HG03039 (cell line): ENCODE data around the gene VGF.
"Not testable (repeated sequence)": the region's sequence is repeated elsewhere in the genome, so short reads cannot be mapped to it uniquely, and the experiment has no call there.

ENCODE experiments used
- ATAC-seq: cut with Tn5 transposase; IDR thresholded peaks from one replicate; pipeline ENCODE4 v1.9.1; 2021; ENCODE audit warnings: mild to moderate bottlenecking, moderate library complexity; ENCODE audit not compliant: unreplicated experiment

Gene VGF

DNA sequence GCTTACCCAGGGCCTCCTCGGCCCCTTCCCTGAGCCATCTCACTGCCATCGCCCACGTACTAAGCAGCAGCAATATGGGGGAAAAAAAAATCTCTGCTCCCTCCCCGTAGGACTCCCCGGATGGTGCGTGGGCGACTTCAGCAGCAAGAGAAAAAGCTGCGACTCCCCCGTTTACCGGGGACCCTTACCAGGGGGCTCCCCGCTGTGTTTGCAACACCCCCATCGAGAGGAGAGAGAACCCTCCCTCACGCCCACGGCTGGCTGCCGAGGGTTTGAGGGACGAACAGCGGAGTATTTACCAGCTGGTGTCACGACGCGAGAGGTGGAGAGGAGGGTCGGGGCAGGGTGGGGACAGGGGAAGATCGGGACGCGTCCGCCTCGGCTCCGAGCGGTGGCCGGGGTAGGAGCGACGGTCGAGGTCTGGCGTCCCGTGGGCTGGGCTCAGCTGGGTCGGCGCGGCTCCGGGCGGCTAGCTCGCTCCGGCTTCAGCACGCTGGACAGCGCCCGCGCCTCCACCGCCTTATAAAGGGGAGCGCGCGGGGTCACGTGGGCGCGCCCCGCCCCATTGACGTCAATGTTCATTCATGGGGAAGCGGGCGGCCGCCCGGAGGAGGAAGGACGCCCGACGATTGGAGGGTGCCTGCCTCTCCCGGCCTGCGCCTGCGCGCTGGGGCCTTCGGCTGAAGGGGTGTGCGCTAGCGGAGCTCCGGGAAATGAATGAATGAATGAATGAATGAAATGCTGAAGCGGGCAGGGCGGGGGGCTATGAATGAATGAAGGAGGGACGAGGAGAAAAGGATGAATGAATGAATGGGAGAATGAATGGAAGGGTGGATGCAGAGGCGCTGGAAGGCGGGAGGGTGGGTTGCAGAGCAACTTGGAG, at the start of gene VGF:
VGF (minus strand) TSS at position 495 of the 883 bp plus-strand sequence. CDS start 726 bp downstream, outside the sequence.
- peak; percentile 59 for ATAC-seq

DNA sequence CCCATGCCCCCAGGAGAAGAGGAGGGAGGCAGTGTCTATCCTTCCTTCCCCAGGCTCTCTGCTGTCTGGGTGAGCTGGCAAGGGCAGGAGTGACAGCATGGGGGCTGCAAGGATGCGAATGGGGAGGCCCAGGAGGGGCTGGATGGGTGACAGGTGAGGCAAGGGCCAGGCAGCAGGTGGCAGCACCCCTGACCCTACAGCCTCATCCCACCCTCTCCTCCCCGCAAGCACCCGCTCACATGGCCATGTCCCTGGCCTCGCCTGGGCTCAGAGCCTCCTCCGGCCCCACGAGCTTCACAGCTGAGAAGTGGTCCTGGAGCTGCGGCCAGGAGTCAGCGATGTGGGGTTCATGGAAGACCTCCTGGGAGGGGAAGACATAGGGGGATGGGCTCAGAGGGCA, 46.6 kb upstream of the VGF start:
- ATAC-seq, result no peak

DNA sequence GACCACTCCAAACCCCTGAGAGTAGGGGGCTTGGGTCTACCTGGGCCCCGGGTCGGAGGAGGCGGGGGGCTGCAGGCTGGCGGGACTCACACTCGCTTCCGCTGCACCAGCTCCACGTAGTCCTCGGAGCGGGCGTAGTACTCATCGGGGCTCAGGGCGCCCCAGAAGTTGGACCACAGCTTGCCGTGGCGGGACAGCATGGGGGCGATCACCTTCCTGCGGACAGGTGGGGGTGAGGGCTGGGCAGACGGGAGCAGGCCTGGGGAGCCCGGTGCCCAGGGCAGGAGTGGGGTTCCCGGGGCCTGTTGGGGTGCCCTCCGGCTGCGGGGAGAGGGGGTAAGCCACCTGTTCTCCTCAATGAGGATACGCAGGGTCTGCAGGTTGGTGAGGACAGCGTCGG, 46.1 kb upstream of the VGF start:
- no peak for ATAC-seq

DNA sequence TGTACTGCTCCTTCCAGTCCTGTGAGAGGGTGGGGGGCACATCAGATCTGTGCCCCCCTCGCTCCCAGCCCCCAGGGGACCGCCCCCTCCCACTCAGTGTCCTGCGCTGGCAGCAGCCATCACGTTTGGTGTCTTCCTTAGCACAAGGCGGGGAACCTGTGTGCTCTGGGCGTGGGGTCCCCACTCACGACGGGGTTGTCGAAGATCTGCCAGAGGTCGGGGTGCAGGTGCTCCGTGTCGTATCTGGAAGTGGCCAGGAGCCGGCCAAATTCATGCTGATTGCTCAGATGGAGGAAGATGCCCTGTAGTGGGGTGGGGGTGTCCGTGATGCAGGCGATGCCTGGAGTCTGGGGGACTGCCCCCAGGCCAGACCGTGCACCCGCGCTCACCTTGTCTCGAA, 44.8 kb upstream of the VGF start:
- no peak for ATAC-seq

DNA sequence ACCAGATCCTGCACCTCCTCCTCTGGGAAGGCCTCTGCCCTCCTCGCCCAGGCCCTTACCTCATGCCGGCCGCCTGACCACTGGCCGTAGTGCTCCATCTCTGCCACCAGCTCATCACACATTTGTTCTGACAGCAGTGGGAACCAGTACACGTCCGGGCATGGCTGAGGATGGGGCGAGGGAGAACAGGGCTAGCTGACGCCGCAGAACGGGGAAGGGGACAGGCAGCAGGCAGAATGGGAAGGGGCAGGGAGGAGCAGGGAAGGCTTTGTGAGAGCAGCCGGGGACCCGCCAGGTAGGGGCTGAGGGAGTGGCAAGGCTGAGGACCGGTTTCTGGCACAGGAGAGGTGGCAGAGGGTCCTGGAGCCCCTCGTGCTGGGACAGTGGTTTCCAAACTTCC, 43.4 kb upstream of the VGF start:
- no peak for ATAC-seq

DNA sequence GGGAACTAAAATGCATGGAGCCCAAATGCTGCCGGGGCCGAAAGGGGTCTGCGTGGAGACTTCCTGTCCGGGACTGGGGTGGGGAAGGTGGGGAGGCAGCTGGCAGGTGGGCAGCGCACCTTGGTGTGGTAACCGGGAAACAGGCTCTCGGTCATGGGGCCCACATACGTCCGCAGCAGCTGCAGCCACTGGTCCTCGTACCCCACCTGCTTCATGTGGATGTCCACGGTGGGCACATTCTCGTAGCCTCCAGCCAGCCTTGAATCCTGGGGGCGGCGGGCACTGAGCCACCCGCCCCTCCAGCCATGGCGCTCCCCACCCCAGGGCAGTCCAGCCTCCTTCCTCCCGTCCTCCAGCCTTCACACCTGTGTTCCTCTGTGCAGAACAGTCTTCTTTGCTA, 42.1 kb upstream of the VGF start:
- ATAC-seq, result no peak

DNA sequence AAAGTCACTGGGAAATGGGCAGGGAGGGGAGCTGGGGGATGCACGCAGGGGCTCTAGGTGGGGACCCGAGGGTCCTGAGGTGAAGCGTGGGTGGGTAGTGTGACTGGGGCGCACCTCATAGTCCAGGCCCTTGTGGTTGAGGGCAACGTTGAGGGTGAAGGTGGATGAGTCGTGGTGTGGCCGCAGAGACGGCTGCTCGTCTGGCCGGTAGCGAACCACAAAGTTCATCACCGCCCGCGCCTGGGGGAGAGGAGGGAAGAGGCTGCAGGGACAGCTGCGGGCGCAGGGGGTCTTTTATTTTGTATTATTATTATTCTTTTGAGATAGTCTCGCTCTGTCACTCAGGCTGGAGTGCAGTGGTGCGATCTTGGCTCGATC, 41.3 kb upstream of the VGF start:
- no peak for ATAC-seq

DNA sequence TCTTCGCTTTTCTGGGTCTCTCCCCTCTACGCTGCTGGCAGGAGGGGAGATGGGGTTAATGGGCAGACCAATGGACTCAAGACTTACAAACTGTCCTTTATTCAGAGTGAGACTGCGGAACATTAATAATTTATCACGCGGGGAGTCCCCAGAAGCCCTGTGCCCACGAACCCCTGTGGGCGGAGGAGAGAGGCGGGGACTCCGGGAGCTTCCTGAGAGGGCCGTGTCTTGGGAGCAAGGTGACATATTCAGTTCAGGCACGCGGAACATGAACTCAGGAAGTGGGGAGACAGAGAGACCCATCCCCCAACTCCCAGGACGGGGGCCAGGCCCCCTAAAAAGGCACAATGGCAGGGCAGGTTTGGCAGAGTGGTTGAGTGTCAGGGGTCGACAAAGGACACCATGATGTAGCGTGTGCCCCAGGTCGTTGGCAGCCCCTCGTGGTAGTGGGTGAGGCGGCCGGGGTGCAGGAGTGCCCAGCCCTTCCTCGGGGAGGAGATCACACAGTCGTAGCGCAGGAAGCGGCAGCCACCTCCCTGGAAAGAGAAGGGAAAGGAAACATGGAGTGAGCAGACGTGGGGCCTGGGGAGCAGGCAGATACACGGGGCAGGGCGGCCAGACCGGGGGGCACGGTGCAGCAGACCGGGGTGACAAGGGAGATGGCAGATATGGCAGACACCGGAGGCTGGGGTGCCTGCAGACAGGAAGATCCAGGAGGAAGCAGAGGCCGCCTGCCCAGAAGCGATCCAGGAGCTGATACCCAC, 40.7 kb upstream of the VGF start:
- no peak for ATAC-seq

DNA sequence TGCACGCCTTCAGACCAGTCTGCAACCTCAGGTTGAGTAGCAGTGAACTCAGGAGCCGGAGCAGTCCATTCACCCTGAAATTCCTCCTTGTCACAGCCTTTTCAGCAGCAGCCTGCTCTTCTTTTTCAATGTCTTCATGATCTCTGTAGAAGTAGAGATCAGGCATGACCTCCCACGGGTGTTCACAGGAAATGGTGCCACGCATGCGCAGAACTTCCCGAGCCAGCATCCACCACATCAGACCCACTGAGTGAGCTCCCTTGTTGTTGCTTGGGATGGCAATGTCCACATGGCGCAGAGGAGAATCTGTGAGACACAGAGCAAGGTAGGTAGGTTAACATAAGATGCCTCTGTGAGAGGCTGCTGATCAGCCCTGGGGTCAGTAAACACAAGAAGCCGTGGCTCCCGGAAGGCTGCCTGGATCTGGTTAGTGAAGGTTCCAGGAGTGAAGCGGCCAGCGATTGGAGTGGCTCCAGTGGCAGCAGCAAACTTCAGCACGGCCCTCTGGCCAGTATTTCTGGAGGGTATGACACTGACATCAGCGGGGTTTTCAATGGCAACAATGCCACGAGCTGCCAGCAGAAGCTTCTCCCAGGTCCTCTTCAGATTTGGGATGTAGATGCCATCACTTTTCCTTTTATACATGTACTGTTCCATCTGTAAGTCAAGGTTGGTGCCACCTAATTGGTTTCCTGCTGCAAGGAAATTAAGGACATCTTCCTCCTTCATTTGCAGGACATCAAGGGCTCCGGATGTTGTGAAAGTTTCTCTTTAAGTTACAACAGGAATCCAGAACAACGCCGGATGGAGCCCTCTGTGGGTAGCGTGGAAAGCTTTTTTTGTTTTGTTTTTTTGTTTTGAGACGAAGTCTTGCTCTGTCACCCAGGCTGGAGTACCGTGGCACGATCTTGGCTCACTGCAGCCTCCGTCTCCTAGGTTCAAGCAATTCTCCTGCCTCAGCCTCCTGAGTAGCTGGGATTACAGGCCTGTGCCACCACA, 38.7 kb upstream of the VGF start:
- ATAC-seq, result not testable (repeated sequence)

DNA sequence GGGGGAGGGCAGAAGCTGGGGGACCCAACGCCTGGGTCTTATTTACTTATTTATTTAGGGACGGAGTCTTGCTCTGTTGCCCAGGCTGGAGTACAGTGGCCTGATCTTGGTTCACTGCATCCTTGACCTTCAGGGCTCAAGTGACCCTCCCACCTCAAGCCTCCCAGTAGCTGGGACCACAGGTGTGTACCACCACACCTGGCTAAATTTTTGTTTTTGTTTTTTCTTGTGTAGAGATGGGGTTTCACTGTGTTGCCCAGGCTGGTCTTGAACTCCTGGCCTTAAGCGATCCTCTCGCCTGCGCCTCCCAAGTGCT, 37.2 kb upstream of the VGF start:
- no peak for ATAC-seq

DNA sequence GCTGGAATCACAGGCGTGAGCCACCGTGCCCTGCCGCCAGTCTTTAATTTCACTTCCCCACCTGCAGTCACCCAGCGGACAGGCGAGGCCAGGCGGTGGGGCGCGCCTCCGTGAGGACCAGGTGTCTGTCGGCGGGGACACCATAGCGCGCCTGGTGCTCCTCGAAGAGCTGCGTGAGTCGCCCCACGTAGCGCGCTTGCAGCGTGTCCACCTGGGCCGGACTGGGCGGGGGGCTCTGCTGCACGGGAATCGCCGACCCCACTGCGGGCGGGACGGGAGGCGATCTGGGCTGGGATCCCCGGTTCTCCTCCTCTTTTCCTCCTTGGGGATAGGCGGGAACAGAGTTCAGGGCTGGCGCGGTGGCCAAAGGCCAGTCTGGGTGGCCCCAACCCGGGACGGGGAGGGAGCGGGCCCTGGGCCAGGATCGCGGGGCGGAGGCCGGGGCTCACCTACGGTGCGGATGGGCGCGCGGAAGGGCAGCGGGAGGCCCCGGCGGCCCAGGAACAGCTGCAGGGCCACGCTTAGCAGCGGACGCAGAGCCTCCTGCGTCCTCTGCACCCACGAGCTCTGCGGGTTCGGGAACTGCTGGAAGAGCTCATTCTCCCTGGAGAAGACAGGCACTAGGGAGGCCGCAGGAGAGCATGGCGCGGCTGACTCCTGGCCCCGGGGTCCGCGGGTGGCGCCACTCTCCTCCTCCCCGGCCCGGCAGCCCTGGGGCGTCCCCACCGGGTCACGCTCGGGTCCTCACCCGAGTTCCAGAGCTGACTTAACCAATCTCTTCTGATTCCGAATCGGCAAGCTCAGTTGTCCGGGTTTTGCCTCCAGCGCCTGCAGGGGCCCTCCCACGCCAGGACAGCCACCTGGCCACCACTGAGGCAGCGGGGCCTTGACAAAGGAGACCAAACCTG, 36.6 kb upstream of the VGF start:
- ATAC-seq, result no peak

DNA sequence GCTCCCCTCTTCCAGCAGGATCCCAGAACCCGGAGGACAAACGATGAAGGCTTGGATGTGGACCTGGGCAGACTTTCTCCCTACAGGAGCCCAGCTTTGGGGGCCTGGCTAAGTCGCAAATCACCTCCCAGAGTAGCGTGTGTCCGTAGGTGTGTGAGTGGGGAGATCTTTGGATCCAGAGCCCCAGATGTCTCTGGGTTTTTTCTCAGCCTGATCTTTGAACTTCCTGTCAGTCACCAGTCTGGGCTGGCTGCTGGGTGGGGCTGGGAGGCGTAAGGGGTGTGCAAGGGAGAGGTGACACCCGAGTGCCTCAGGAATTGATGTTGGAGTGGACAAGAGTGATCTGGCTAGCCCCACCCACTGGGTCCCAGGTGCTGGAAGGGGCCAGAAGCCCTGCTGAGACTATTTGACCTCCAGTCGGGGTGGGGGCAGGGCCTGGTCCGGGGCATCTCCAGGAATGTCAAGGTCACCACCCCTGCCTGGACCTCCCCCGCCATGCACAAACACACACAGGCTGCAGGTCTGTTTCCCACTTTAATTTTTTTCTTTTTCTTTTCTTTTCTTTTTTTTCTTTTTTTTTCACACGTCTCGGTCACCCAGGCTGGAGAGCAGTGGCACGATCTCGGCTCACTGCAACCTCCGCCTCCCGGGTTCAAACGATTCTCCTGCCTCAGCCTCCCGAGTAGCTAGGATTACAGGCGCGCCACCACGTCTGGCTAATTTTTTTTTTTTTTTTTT, 35.7 kb upstream of the VGF start, which contains the start of gene MOGAT3:
MOGAT3 (minus strand) TSS at position 175 of the 738 bp plus-strand sequence. CDS start 182 bp downstream, outside the sequence.
- ATAC-seq, result no peak

DNA sequence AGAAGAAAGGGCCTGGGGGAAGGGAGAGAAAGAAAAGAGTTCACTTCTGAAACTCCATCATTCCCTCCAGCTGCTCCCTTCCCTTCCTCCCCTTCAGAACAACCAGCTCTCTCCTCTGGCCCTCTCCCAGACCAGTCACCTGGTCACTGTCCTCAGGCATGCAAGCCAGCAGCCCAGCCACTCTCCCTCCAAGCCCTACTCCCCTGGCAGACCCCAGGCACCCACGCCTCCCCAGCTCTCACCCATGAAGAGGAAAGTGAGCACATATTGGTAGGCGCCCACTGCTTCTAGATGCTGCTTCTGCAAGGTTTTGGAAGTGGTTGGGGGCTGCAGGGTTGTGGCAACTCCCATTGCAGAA, 35.1 kb upstream of the VGF start:
- ATAC-seq, result no peak

DNA sequence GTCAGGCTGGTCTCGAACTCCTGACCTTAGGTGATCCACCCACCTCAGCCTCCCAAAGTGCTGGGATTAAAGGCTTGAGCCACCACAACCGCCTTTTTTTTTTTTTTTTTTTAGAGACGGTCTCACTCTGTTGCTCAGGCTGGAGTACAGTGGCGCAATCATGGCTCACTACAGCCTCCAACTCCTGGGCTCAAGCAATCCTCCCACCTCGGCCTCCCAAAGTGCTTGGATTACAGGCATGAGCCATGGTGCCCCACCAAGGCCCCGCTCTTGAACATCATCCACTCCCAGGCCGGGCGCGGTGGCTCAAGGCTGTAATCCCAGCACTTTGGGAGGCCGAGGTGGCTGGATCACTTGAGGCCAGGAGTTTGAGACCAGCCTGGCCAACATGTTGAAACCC, 34.2 kb upstream of the VGF start:
- not testable (repeated sequence) for ATAC-seq

DNA sequence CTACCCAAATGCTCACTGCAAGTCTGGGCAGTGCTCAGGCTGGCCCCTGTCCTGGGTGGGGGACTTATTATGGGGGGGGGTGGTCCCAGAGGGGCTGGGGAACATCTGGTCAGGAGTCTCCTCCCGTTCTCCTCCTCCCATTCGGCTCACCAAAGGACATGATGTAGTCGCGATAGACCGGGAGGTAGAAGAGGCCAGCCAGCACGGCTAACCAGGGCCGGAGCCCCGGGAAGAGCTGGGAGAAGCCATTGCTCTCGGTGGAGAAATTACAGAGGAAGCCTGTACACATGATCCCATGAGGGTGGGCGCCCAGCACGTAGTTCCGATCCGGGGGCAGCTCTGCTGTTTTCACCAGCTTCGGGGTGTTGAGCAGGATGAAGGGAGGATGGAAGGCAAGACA, 33.1 kb upstream of the VGF start:
- no peak for ATAC-seq

DNA sequence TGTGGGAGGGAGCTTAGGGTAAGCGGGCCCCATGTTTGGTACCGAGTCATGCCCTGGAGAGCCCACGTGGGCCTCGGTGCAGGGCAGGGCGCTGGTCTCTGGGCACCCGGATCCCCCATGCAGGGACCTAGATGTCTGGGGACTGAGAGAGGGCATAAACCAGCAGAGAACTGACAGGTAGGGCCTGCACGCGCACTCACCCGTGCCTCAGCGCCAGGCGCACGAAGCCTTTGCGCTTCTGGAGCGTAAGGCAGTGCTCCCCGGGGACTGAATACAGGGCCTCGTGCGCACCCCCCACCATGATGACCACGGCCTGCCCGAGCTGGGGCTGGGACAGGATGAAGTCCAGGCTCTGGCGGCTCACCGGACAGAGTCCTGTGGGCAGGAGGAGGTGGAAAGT, 32.6 kb upstream of the VGF start:
- ATAC-seq, result no peak

DNA sequence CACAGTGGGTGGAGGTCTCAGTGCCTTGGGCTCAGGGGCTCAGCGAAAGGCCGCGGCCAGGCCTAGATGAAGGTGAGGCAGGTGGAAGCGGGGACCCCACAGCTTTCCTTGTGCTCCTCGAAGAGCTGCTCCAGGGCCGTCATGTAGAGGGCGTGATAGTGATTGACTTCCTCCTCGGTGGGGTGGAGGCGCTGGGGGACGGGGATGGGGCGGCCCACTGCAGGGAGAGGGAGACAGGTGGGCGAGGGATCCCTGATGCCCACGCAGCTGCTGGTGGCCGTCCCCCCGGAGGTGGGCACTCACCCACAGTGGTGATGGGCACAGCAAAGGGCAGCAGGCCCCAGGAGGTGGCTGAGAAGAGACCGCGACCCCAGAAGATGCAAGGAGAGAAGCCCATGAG, 30.5 kb upstream of the VGF start:
- ATAC-seq, result no peak

DNA sequence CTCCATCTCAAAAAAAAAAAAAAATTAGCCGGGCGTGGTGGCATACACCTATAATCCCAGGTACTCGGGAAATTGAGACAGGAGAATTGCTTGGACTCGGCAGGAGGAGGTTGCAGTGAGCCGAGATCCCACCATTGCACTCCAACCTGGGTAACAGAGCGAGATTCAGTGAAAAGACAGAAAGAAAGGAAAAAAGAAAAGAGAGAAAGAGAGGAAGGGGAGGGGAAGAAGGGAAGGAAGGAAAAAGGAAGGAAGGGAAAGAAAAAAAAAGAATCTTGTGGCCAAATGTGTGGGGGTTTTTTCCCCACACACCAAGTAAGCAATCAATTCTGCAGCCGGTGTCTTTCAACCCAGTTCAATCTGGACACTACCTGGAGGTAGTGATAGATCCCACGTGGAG, 23.7 kb upstream of the VGF start:
- no peak for ATAC-seq

DNA sequence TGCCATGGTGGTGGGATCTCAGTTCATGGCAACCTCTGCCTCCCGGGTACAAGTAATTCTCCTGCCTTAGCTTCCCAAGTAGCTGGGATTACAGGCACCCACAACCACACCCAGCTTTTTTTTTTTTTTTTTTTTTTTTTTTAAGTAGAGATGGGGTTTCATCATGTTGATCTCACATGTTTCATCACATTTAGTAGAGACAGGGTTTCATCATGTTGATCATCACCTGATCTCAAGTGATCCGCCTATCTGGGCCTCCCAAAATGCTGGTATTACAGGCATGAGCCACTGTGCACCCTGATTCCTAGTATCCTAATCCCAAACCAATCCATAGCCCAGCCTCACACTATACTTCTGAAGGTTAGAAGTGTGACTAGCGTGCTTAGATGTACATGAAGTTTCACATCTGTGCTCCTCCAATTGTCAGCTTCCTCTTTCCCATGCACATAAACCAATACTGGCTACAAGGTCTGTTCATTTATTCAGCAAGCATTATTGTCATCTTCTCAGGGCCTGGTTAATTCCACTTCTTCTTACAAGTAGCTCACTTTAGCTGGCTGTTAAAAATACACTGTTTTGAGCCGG, 21.6 kb upstream of the VGF start:
- no peak for ATAC-seq
